IMR-90 (cell line): ENCODE results near the gene ZNF23. TPM values are rescaled to one million over a fixed set of nuclear protein-coding genes. Genes with fewer than 3 reads are reported as not detected.
A peak's percentile ranks its signal among the peaks of the same experiment; 100 is the strongest.

Source experiments
- ATAC-seq: fragments of 200-7000 bp; cut with Tn5 transposase; 2 replicates; pipeline ENCODE4 v1.9.1; 2020; ENCODE audit warnings: low read depth, mild to moderate bottlenecking, moderate library complexity
- BruUV-seq: library from RNA; stranded (reverse); fragments of 400-500 nt; replicated peaks from 2 replicates; lab custom pipeline; 2021; lab: Mats Ljungman, UMichigan
- CTCF ChIA-PET: fragments of 300-600 bp; formaldehyde crosslinking; extraction: SDS; loops from one replicate; lab custom pipeline; 2021; ENCODE audit warnings: antibody characterized with exemption; lab: Yijun Ruan, JAX
- POLR2A ChIA-PET: fragments of 300-600 bp; sonication (Branson Sonifier 250); formaldehyde crosslinking; loops from one replicate; lab custom pipeline; 2022; ENCODE audit warnings: antibody characterized with exemption; ENCODE audit not compliant: unreplicated experiment; lab: Charles Lee
- DNase-seq: peaks from one replicate; pipeline ENCODE4 v3.0.0; 2013
- H2AFZ ChIP-seq: replicated peaks from 2 replicates; pipeline ENCODE3; 2013; ENCODE audit warnings: low read length, mild to moderate bottlenecking; ENCODE audit not compliant: poor library complexity
- H2AK5ac ChIP-seq: 2 replicates; pipeline ENCODE4 v1.6.1; 2013; ENCODE audit warnings: low read depth, low read length, inconsistent platforms
- H2AK9ac ChIP-seq: replicated peaks from 2 replicates; pipeline ENCODE3; 2013; ENCODE audit warnings: mild to moderate bottlenecking, low read depth, low read length, moderate library complexity; ENCODE audit not compliant: poor library complexity
- H2BK120ac ChIP-seq: 2 replicates; pipeline ENCODE4 v1.6.1; 2013; ENCODE audit warnings: low read depth, low read length, inconsistent platforms
- H2BK15ac ChIP-seq: 3 replicates; pipeline ENCODE4 v1.6.1; 2013; ENCODE audit warnings: low read depth, low read length, inconsistent platforms
- H2BK20ac ChIP-seq: 2 replicates; pipeline ENCODE4 v1.6.1; 2013; ENCODE audit warnings: low read depth, mild to moderate bottlenecking, inconsistent platforms, low read length, moderate library complexity
- H2BK5ac ChIP-seq: 2 replicates; pipeline ENCODE4 v1.6.1; 2013; ENCODE audit warnings: mild to moderate bottlenecking, low read depth, low read length, inconsistent platforms; ENCODE audit not compliant: poor library complexity, severe bottlenecking
- H3K14ac ChIP-seq: replicated peaks from 2 replicates; pipeline ENCODE4 v1.6.1; 2013; ENCODE audit warnings: low read depth, low read length, inconsistent platforms
- H3K18ac ChIP-seq: 2 replicates; pipeline ENCODE4 v1.6.1; 2013; ENCODE audit warnings: low read depth, low read length, control low read depth
- H3K23ac ChIP-seq: 2 replicates; pipeline ENCODE4 v1.6.1; 2013; ENCODE audit warnings: low read depth, low read length, inconsistent platforms
- H3K27ac ChIP-seq: 2 replicates; pipeline ENCODE4 v1.5.1; 2013; ENCODE audit warnings: mild to moderate bottlenecking, control low read depth, low read length; ENCODE audit not compliant: insufficient read depth
- H3K27me3 ChIP-seq: 2 replicates; pipeline ENCODE4 v1.6.1; 2013; ENCODE audit warnings: low read length; ENCODE audit not compliant: control insufficient read depth, insufficient read depth
- H3K36me3 ChIP-seq: 2 replicates; pipeline ENCODE4 v1.6.1; 2013; ENCODE audit warnings: low read length, mixed read lengths; ENCODE audit not compliant: control insufficient read depth, insufficient read depth
- H3K4ac ChIP-seq: 2 replicates; pipeline ENCODE4 v1.6.1; 2013; ENCODE audit warnings: low read depth, low read length, inconsistent platforms
- H3K4me1 ChIP-seq: 2 replicates; pipeline ENCODE4 v1.6.1; 2013; ENCODE audit warnings: low read length, mixed read lengths; ENCODE audit not compliant: control insufficient read depth, insufficient read depth
- H3K4me2 ChIP-seq: 2 replicates; pipeline ENCODE4 v1.6.1; 2013; ENCODE audit warnings: low read depth, mild to moderate bottlenecking, control low read depth, low read length, moderate library complexity
- H3K4me3 ChIP-seq: 2 replicates; pipeline ENCODE4 v1.5.1; 2013; ENCODE audit warnings: low read depth, mild to moderate bottlenecking, control low read depth, low read length, moderate library complexity; ENCODE audit not compliant: insufficient read depth
- H3K56ac ChIP-seq: 2 replicates; pipeline ENCODE4 v1.6.1; 2013; ENCODE audit warnings: low read length, inconsistent platforms; ENCODE audit not compliant: insufficient read depth; ENCODE audit errors: extremely low read depth
- H3K79me1 ChIP-seq, 2 experiments: 2 replicates each; pipeline ENCODE4 v1.6.1; 2013; ENCODE audit warnings: low read length in 2 of 2, inconsistent platforms in 1 of 2, low read depth in 1 of 2
- H3K9ac ChIP-seq: 2 replicates; pipeline ENCODE4 v1.6.1; 2013; ENCODE audit warnings: low read depth, low read length, control low read depth
- H3K9me1 ChIP-seq: 2 replicates; pipeline ENCODE4 v1.6.1; 2013; ENCODE audit warnings: low read length, inconsistent platforms; ENCODE audit not compliant: insufficient read depth
- H3K9me3 ChIP-seq: 2 replicates; pipeline ENCODE4 v1.6.1; 2013; ENCODE audit warnings: low read length; ENCODE audit not compliant: control insufficient read depth, insufficient read depth
- H4K20me1 ChIP-seq: 2 replicates; pipeline ENCODE4 v1.6.1; 2013; ENCODE audit warnings: low read length, inconsistent platforms; ENCODE audit not compliant: insufficient read depth
- H4K5ac ChIP-seq: 2 replicates; pipeline ENCODE4 v1.6.1; 2013; ENCODE audit warnings: mild to moderate bottlenecking, low read depth, low read length, control low read depth
- H4K8ac ChIP-seq, 2 experiments: 2 replicates each; pipeline ENCODE4 v1.6.1; 2013; ENCODE audit warnings: low read depth in 2 of 2, low read length in 2 of 2, control low read depth in 1 of 2, inconsistent platforms in 1 of 2
- H4K91ac ChIP-seq: 2 replicates; pipeline ENCODE4 v1.6.1; 2013; ENCODE audit warnings: low read depth, low read length, inconsistent platforms; ENCODE audit not compliant: insufficient read depth
- BHLHE40 ChIP-seq: fragments of 150-350 bp; IDR thresholded peaks from 2 replicates; pipeline ENCODE4 v1.6.1; 2016; ENCODE audit warnings: mild to moderate bottlenecking, low read depth, low read length
- CEBPB ChIP-seq: IDR thresholded peaks from 2 replicates; pipeline ENCODE4 v1.6.1; 2012; ENCODE audit warnings: low read depth, low read length, improper control_type of control experiment
- CTCF ChIP-seq: conservative IDR thresholded peaks from 2 replicates; pipeline ENCODE4 v1.5.1; 2012; ENCODE audit warnings: mild to moderate bottlenecking, low read depth, low read length, improper control_type of control experiment
- ELK1 ChIP-seq: fragments of 150-350 bp; IDR thresholded peaks from 2 replicates; pipeline ENCODE4 v1.6.1; 2016; ENCODE audit warnings: low read depth, mild to moderate bottlenecking, low read length, moderate library complexity, borderline replicate concordance
- FOS ChIP-seq: fragments of 150-350 bp; IDR thresholded peaks from 2 replicates; pipeline ENCODE4 v1.6.1; 2016; ENCODE audit warnings: low read depth, low read length
- MAZ ChIP-seq: IDR thresholded peaks from 2 replicates; pipeline ENCODE4 v1.6.1; 2012; ENCODE audit warnings: low read depth, mild to moderate bottlenecking, low read length, improper control_type of control experiment, moderate library complexity, borderline replicate concordance
- MXI1 ChIP-seq: IDR thresholded peaks from 2 replicates; pipeline ENCODE4 v1.6.1; 2012; ENCODE audit warnings: low read depth, mild to moderate bottlenecking, low read length, moderate library complexity, borderline replicate concordance
- NFE2L2 ChIP-seq: fragments of 150-350 bp; IDR thresholded peaks from 2 replicates; pipeline ENCODE4 v1.6.1; 2016; ENCODE audit warnings: low read depth, mild to moderate bottlenecking, low read length
- POLR2A ChIP-seq: IDR thresholded peaks from 2 replicates; pipeline ENCODE4 v1.6.1; 2012; ENCODE audit warnings: mild to moderate bottlenecking, low read depth, low read length
- RAD21 ChIP-seq: IDR thresholded peaks from 2 replicates; pipeline ENCODE4 v1.6.1; 2012; ENCODE audit warnings: low read length, improper control_type of control experiment
- RCOR1 ChIP-seq: IDR thresholded peaks from 2 replicates; pipeline ENCODE4 v1.6.1; 2012; ENCODE audit warnings: mild to moderate bottlenecking, low read length, improper control_type of control experiment; ENCODE audit not compliant: insufficient replicate concordance
- RFX5 ChIP-seq: IDR thresholded peaks from 2 replicates; pipeline ENCODE4 v1.8.0; 2012; ENCODE audit warnings: low read depth, mild to moderate bottlenecking, low read length, moderate library complexity
- SMC3 ChIP-seq: fragments of 150-350 bp; IDR thresholded peaks from 2 replicates; pipeline ENCODE4 v1.6.1; 2016; ENCODE audit warnings: low read depth, mild to moderate bottlenecking, antibody characterized with exemption, low read length, moderate library complexity
- USF2 ChIP-seq: fragments of 150-350 bp; IDR thresholded peaks from 2 replicates; pipeline ENCODE4 v1.6.1; 2017; ENCODE audit warnings: mild to moderate bottlenecking, antibody characterized with exemption, low read length, low read depth
- WGBS, 2 experiments: methylation state at CpG; one replicate each; pipeline versions ENCODE4 v1.1.5 to v1.1.7; 2013; ENCODE audit warnings: missing lambda C conversion rate in 2 of 2; ENCODE audit not compliant: insufficient read length in 1 of 2; ENCODE audit errors: extremely low coverage in 2 of 2; 5-methylcytosine and 5-hydroxymethylcytosine counted together
- dilution Hi-C: fragments of 300-500 bp; cut with HindIII; formaldehyde crosslinking; loops from one replicate; pipeline ENCODE4 v1.14.3; 2018; ENCODE audit warnings: low sequenced_read_pairs; ENCODE audit not compliant: unreplicated experiment
- in situ Hi-C: fragments of 300-500 bp; cut with MboI; formaldehyde crosslinking; loops from 3 replicates; pipeline ENCODE4 v1.14.3; 2019; ENCODE audit warnings: low sequenced_read_pairs, inconsistent platforms, mixed read lengths
- intact Hi-C: fragments of 100-400 bp; cut with micrococcal nuclease; formaldehyde crosslinking; loops from 2 replicates; pipeline ENCODE4 v1.10.0; 2022
- polyA plus RNA-seq, 3 experiments: library from polyadenylated mRNA; depleted of rRNA; stranded (reverse); fragments of >200 nt; gene quantifications; 2 replicates each; pipeline ENCODE4 v1.2.3, GENCODE V29; 2012; ENCODE audit warnings: low replicate concordance in 1 of 3
- total RNA-seq: library from RNA; depleted of rRNA; stranded (reverse); fragments of >200 nt; gene quantifications from 2 replicates; pipeline ENCODE4 v1.2.3, GENCODE V29; 2012

ZNF23 gene
- total and polyA plus RNA-seq, 2 of the 4 experiments (the other 2 are of a cell fraction): 7.5 to 8.8 TPM

GRCh38 chr16:71442051-71442440, 20.0 kb downstream of the ZNF23 start, which contains the start of gene TLE7:
TLE7 (minus strand) TSS chr16:71442054; CDS start chr16:71433324, 8,730 bp downstream.
- no peak for DNase-seq
- Histone ChIP-seq H4K91ac (no peak within 1 kb of the TSS), H4K20me1 (no peaks in the 10 kb centered on the region), H3K9ac (no peak within 1 kb of the TSS), H3K4me1 (no peaks in the 10 kb centered on the region), H2AFZ (no peak within 1 kb of the TSS), H4K5ac (no peak within 1 kb of the TSS), H3K27ac (no peak within 1 kb of the TSS), H3K79me1 (no peaks in the 10 kb centered on the region), H3K27me3 (peaks cover 1% of the 10 kb centered on the region), H3K9me3 (peaks cover 45% of the 10 kb centered on the region), H3K23ac (no peak within 1 kb of the TSS), H3K4ac (no peak within 1 kb of the TSS), H2AK9ac (peak within 1 kb of the TSS; percentile 16), H2BK20ac (no peak within 1 kb of the TSS), H4K8ac (no peak within 1 kb of the TSS), H2AK5ac (no peak within 1 kb of the TSS), H3K9me1 (no peaks in the 10 kb centered on the region), H3K36me3 (no peaks in the 10 kb centered on the region), H3K14ac (no peak within 1 kb of the TSS), H2BK5ac (no peak within 1 kb of the TSS), H3K4me3 (no peak within 1 kb of the TSS), H3K18ac (no peak within 1 kb of the TSS), H3K4me2 (no peak within 1 kb of the TSS), H2BK15ac (no peak within 1 kb of the TSS), H3K56ac (no peak within 1 kb of the TSS), H2BK120ac (no peak within 1 kb of the TSS)
- dilution Hi-C loops: no loop called here
- ChIA-PET CTCF (no interaction called here), POLR2A (no interaction called here)
- no peak for ATAC-seq
- intact Hi-C loops: no loop called here
- no TSS peak for BruUV-seq
- no peak for TF ChIP-seq BHLHE40
- no peak for TF ChIP-seq MAZ
- no peak for TF ChIP-seq POLR2A
- no peak for TF ChIP-seq NFE2L2
- no peak for TF ChIP-seq RAD21
- TF ChIP-seq USF2: no peak
- no peak for TF ChIP-seq ELK1
- TF ChIP-seq CTCF: no peak
- TF ChIP-seq FOS: no peak
- no peak for TF ChIP-seq MXI1
- TF ChIP-seq CEBPB: no peak
- no peak for TF ChIP-seq RCOR1
- no peak for TF ChIP-seq SMC3
- TF ChIP-seq RFX5: no peak
- in situ Hi-C loops: no loop called here
- 66% methylated on average over 7 of the region's 13 CpGs; no CpG with 5 or more reads in 1 of the 2 experiments for WGBS, 2 experiments
